GM18951 (cell line): ENCODE measurements around the gene TNFSF9.
A peak's percentile ranks its signal among the peaks of the same experiment; 100 is the strongest.
"Not testable (repeated sequence)": the region's sequence is repeated elsewhere in the genome, so short reads cannot be mapped to it uniquely, and the experiment has no call there.

ENCODE experiments used
- POLR2A ChIP-seq: IDR thresholded peaks from 4 replicates; pipeline ENCODE4 v1.6.1; 2011; ENCODE audit warnings: mild to moderate bottlenecking; ENCODE audit not compliant: insufficient read length, insufficient read depth; ENCODE audit errors: extremely low read depth
- in situ Hi-C: fragments of 300-500 bp; cut with MboI; formaldehyde crosslinking; loops from one replicate; pipeline ENCODE4 v1.12.0; 2022; ENCODE audit warnings: low sequenced_read_pairs, mixed read lengths, inconsistent platforms; ENCODE audit not compliant: unreplicated experiment

Gene TNFSF9

GRCh38 chr19:6531163-6531955, 533 bp downstream of the TNFSF9 start:
- in situ Hi-C loops, result no loop called here
- TF ChIP-seq POLR2A, result no peak

GRCh38 chr19:6531956-6532243, 1.1 kb downstream of the TNFSF9 start:
- in situ Hi-C loops, result no loop called here
- TF ChIP-seq POLR2A, result no peak

GRCh38 chr19:6532244-6532999, 1.6 kb downstream of the TNFSF9 start:
- in situ Hi-C loops, result no loop called here
- TF ChIP-seq POLR2A, result peak; percentile 36

- in situ Hi-C loops, result no loop called here
- TF ChIP-seq POLR2A, result no peak
Observed at GRCh38 chr19:6533000-6533328, 2.1 kb downstream of the TNFSF9 start.

GRCh38 chr19:6533746-6534418, 3.1 kb downstream of the TNFSF9 start:
- in situ Hi-C loops, result no loop called here
- no peak for TF ChIP-seq POLR2A

- in situ Hi-C loops, result no loop called here
Observed at GRCh38 chr19:6534451-6535093, 3.7 kb downstream of the TNFSF9 start.

GRCh38 chr19:6535558-6536137, 4.8 kb downstream of the TNFSF9 start:
- in situ Hi-C loops, result no loop called here
- TF ChIP-seq POLR2A, result no peak

More at GRCh38 chr19:6534451-6535093, 3.7 kb downstream of the TNFSF9 start:
- TF ChIP-seq POLR2A, result peak; percentile 23

- no peak for TF ChIP-seq POLR2A
- in situ Hi-C loops, result no loop called here
Observed at GRCh38 chr19:6539514-6539913, 8.7 kb downstream of the TNFSF9 start.

GRCh38 chr19:6540918-6541689, 10.3 kb downstream of the TNFSF9 start:
- no peak for TF ChIP-seq POLR2A
- in situ Hi-C loops, result no loop called here

GRCh38 chr19:6543866-6544347, 13.1 kb downstream of the TNFSF9 start:
- no peak for TF ChIP-seq POLR2A
- in situ Hi-C loops, result no loop called here

GRCh38 chr19:6550679-6551078, 19.9 kb downstream of the TNFSF9 start:
- in situ Hi-C loops, result not testable (repeated sequence)

- in situ Hi-C loops, result no loop called here
- TF ChIP-seq POLR2A, result no peak
Observed at GRCh38 chr19:6551091-6551490, 20.3 kb downstream of the TNFSF9 start.
